ENCODE data around the gene A2ML1. TPM values are rescaled to one million over a fixed set of nuclear protein-coding genes. Genes with fewer than 3 reads are reported as not detected.

A2ML1 gene
- total RNA-seq, 1 donor, result under 0.01 TPM

GRCh38 chr12:8834230-8834629 is 11.8 kb downstream of the A2ML1 start:
- Histone ChIP-seq H3K4me2 (ENCODE audit: insufficient read depth, low read length) (no peak overlapping the region), H3K36me3 (ENCODE audit: insufficient read depth, low read length) (no peaks in the 10 kb centered on the region), H3K4me1 (ENCODE audit: insufficient read depth, low read length) (no peaks in the 10 kb centered on the region), H3K27me3 (ENCODE audit: insufficient read depth, low read length) (no peaks in the 10 kb centered on the region), H3K27ac (ENCODE audit: low read depth, low read length) (no peak overlapping the region), H3K9me3 (ENCODE audit: low read depth, low read length) (no peaks in the 10 kb centered on the region), H3K4me3 (ENCODE audit: insufficient read depth, low read length) (no peak overlapping the region), H4K20me1 (ENCODE audit: insufficient read depth, low read length) (no peaks in the 10 kb centered on the region), H3K79me2 (ENCODE audit: insufficient read depth, low read length) (no peaks in the 10 kb centered on the region), H2AFZ (ENCODE audit: low read length) (no peak overlapping the region)
- TF ChIP-seq CTCF (IDR thresholded peaks at IDR 0.05; ENCODE audit: extremely low read depth, low read depth, low read length), result no peak
- no peak for DNase-seq (ENCODE audit: insufficient read length, low spot score, missing footprints)

GRCh38 chr12:8837291-8837690 is 14.9 kb downstream of the A2ML1 start:
- Histone ChIP-seq H3K27ac (ENCODE audit: low read depth, low read length) (no peak overlapping the region), H2AFZ (ENCODE audit: low read length) (no peak overlapping the region)
- TF ChIP-seq CTCF (IDR thresholded peaks at IDR 0.05; ENCODE audit: extremely low read depth, low read depth, low read length), result no peak

GRCh38 chr12:8840321-8840720 is 17.9 kb downstream of the A2ML1 start:
- Histone ChIP-seq H3K9me3 (ENCODE audit: low read depth, low read length) (no peaks in the 10 kb centered on the region), H3K36me3 (ENCODE audit: insufficient read depth, low read length) (no peaks in the 10 kb centered on the region), H3K27ac (ENCODE audit: low read depth, low read length) (no peak overlapping the region), H3K4me1 (ENCODE audit: insufficient read depth, low read length) (no peaks in the 10 kb centered on the region), H3K79me2 (ENCODE audit: insufficient read depth, low read length) (no peaks in the 10 kb centered on the region), H3K4me3 (ENCODE audit: insufficient read depth, low read length) (no peak overlapping the region), H3K4me2 (ENCODE audit: insufficient read depth, low read length) (no peak overlapping the region), H2AFZ (ENCODE audit: low read length) (no peak overlapping the region), H3K27me3 (ENCODE audit: insufficient read depth, low read length) (no peaks in the 10 kb centered on the region), H4K20me1 (ENCODE audit: insufficient read depth, low read length) (no peaks in the 10 kb centered on the region)
- DNase-seq (ENCODE audit: insufficient read length, low spot score, missing footprints), result no peak
- no peak for TF ChIP-seq CTCF (IDR thresholded peaks at IDR 0.05; ENCODE audit: extremely low read depth, low read depth, low read length)

More at GRCh38 chr12:8837291-8837690, 14.9 kb downstream of the A2ML1 start:
- no peaks in the 10 kb centered on the region for H3K36me3 ChIP-seq (ENCODE audit: insufficient read depth, low read length)
- no peak for DNase-seq (ENCODE audit: insufficient read length, low spot score, missing footprints)
- H3K4me3 ChIP-seq (ENCODE audit: insufficient read depth, low read length), result no peak overlapping the region
- no peak overlapping the region for H3K4me2 ChIP-seq (ENCODE audit: insufficient read depth, low read length)
- no peaks in the 10 kb centered on the region for H3K4me1 ChIP-seq (ENCODE audit: insufficient read depth, low read length)
- H3K9me3 ChIP-seq (ENCODE audit: low read depth, low read length), result no peaks in the 10 kb centered on the region
- no peaks in the 10 kb centered on the region for H4K20me1 ChIP-seq (ENCODE audit: insufficient read depth, low read length)
- H3K27me3 ChIP-seq (ENCODE audit: insufficient read depth, low read length), result no peaks in the 10 kb centered on the region
- no peaks in the 10 kb centered on the region for H3K79me2 ChIP-seq (ENCODE audit: insufficient read depth, low read length)

- DNase-seq (ENCODE audit: insufficient read length, low spot score, missing footprints), result no peak
- Histone ChIP-seq H3K27me3 (ENCODE audit: insufficient read depth, low read length) (no peaks in the 10 kb centered on the region), H3K9me3 (ENCODE audit: low read depth, low read length) (no peaks in the 10 kb centered on the region), H4K20me1 (ENCODE audit: insufficient read depth, low read length) (no peaks in the 10 kb centered on the region), H3K27ac (ENCODE audit: low read depth, low read length) (no peak overlapping the region), H3K79me2 (ENCODE audit: insufficient read depth, low read length) (no peaks in the 10 kb centered on the region), H3K4me3 (ENCODE audit: insufficient read depth, low read length) (no peak overlapping the region), H3K36me3 (ENCODE audit: insufficient read depth, low read length) (no peaks in the 10 kb centered on the region), H2AFZ (ENCODE audit: low read length) (no peak overlapping the region), H3K4me1 (ENCODE audit: insufficient read depth, low read length) (no peaks in the 10 kb centered on the region), H3K4me2 (ENCODE audit: insufficient read depth, low read length) (no peak overlapping the region)
- TF ChIP-seq CTCF (IDR thresholded peaks at IDR 0.05; ENCODE audit: extremely low read depth, low read depth, low read length), result no peak
These were observed 18.7 kb downstream of the A2ML1 start for GRCh38 chr12:8840938-8841633.

Data from osteoblast (primary cell).